Measurements from ENCODE around the gene PRSS56. TPM values are rescaled to one million over a fixed set of nuclear protein-coding genes. Genes with fewer than 3 reads are reported as not detected.
A peak's percentile ranks its signal among the peaks of the same experiment; 100 is the strongest.

Gene PRSS56
- total and polyA plus RNA-seq, 2 of the 13 experiments (the other 11 are each of a cell fraction or from before 2014, with no cell fraction given) = not detected

DNA sequence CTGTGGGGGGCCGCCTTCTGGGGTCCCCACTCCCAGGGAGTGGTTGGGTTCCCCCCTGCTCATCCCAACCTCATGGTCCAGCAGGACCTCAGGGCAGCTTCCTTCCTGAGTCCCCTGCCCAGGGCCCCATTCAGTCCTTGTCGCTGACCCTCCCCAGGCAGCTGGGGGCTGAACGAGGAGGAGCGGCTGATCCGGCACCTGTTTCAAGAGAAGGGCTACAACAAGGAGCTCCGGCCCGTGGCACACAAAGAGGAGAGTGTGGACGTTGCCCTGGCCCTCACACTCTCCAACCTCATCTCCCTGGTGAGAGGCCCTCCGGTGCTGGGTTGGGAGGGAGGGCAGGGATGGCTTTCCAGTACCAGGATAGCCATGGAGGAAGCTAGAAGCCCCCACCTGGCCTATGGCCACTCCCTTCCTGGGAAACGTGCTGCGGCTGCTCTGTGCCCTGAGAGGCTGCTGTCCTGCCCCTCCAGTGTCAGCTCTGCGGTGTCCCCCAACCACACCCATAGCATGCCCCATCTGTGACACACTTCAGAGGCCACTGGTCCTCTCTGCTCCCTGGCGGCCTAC, 6.3 kb downstream of the PRSS56 start:
- ChIA-PET POLR2A (interaction anchor here (1.6 kb wide), 1 partner anchor 24 kb away, joined by 3 read pairs; the partner anchor contains the start of genes EIF4E2 and TIGD1), CTCF (ENCODE audit: low intra/inter-chr PET ratio, low total read pairs) (no interaction called here)
- no peak overlapping the region for H3K27ac ChIP-seq (ENCODE audit: extremely low read length, insufficient read depth, low read length)
- H2AFZ ChIP-seq (ENCODE audit: low read length) = no peak overlapping the region
- ATAC-seq (peak; percentile 3; the same call in 1 of the 3 replicates), DNase-seq (ENCODE audit: low spot score) (no peak), FAIRE-seq (no peak)
- in situ Hi-C loops (cut with HindIII; ENCODE audit: extremely low pct_ligation_motif_present, low pct_unique_long_range_greater_than_20kb) (no loop called here), intact Hi-C loops (cut with micrococcal nuclease; ENCODE audit: unreplicated experiment) (loop anchor here (10.0 kb wide), 1 partner anchor 622 kb away; no protein-coding TSS in a partner anchor)
- H4K20me1 ChIP-seq (ENCODE audit: insufficient read depth, low read length) = no peaks in the 10 kb centered on the region
- no TSS peak for BruUV-seq (replicated peaks)
- peak overlapping the region; percentile 46 for H3K4me2 ChIP-seq (ENCODE audit: low read depth, low read length)
- H3K79me2 ChIP-seq (ENCODE audit: insufficient read depth, low read length) = no peaks in the 10 kb centered on the region
- no peak overlapping the region for H3K9ac ChIP-seq (ENCODE audit: insufficient read depth, low read depth, low read length)
- H3K27me3 ChIP-seq (ENCODE audit: control insufficient read depth in 1 of 2, insufficient read depth in 2 of 2, low read length in 2 of 2) = peaks cover 31 to 88% of the 10 kb centered on the region in 2 experiments; a peak in 4 of 5 replicates
- 14% methylated on average over 11 of the region's 13 CpGs for WGBS (ENCODE audit: low lambda C conversion rate)
- no peaks in the 10 kb centered on the region for H3K9me3 ChIP-seq (ENCODE audit: low read length)
- peaks cover 37% of the 10 kb centered on the region for H3K4me1 ChIP-seq (ENCODE audit: insufficient read depth, low read length)
- peak overlapping the region in 1 of 3 experiments; percentile 58; a peak in 1 of 6 replicates for H3K4me3 ChIP-seq (replicated peaks in 1 of 3; ENCODE audit: insufficient read depth in 1 of 3, low read depth in 2 of 3, low read length in 3 of 3)
- no peaks in the 10 kb centered on the region for H3K36me3 ChIP-seq (replicated peaks in 1 of 2; ENCODE audit: control insufficient read depth in 1 of 2, insufficient read depth in 2 of 2, low read length in 2 of 2)
- TF ChIP-seq RFX3 (CRISPR knock-in tag; IDR thresholded peaks at IDR 0.05) (no peak), POLR2AphosphoS2 (IDR thresholded peaks at IDR 0.05; ENCODE audit: low read depth, low read length) (no peak), KDM5A (IDR thresholded peaks at IDR 0.05; ENCODE audit: borderline replicate concordance, low read length) (no peak), ZNF225 (CRISPR knock-in tag; IDR thresholded peaks at IDR 0.05) (0 out of 2 replicates have a peak, but pooled peaks have one; percentile 49), ZNF839 (CRISPR knock-in tag; IDR thresholded peaks at IDR 0.05; ENCODE audit: borderline replicate concordance) (peak; percentile 66; the same call in 1 of the 2 replicates), ZNF746 (CRISPR knock-in tag; IDR thresholded peaks at IDR 0.05) (no peak), FOXM1 (CRISPR knock-in tag; IDR thresholded peaks at IDR 0.05) (no peak), ZNF567 (CRISPR knock-in tag; IDR thresholded peaks at IDR 0.05; ENCODE audit: borderline replicate concordance) (0 out of 2 replicates have a peak, but pooled peaks have one; percentile 45), MAFF (IDR thresholded peaks at IDR 0.05; ENCODE audit: low read depth, low read length) (no peak), ZNF556 (CRISPR knock-in tag; IDR thresholded peaks at IDR 0.05; ENCODE audit: borderline replicate concordance) (0 out of 2 replicates have a peak, but pooled peaks have one; percentile 26), NFKBIZ (CRISPR knock-in tag; IDR thresholded peaks at IDR 0.05) (no peak), MYNN (CRISPR knock-in tag; IDR thresholded peaks at IDR 0.05; ENCODE audit: low read depth) (no peak)
- TF ChIP-seq, protein P1, sequence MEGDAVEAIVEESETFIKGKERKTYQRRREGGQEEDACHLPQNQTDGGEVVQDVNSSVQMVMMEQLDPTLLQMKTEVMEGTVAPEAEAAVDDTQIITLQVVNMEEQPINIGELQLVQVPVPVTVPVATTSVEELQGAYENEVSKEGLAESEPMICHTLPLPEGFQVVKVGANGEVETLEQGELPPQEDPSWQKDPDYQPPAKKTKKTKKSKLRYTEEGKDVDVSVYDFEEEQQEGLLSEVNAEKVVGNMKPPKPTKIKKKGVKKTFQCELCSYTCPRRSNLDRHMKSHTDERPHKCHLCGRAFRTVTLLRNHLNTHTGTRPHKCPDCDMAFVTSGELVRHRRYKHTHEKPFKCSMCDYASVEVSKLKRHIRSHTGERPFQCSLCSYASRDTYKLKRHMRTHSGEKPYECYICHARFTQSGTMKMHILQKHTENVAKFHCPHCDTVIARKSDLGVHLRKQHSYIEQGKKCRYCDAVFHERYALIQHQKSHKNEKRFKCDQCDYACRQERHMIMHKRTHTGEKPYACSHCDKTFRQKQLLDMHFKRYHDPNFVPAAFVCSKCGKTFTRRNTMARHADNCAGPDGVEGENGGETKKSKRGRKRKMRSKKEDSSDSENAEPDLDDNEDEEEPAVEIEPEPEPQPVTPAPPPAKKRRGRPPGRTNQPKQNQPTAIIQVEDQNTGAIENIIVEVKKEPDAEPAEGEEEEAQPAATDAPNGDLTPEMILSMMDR (CRISPR knock-in tag; IDR thresholded peaks at IDR 0.05) = 0 out of 2 replicates have a peak, but pooled peaks have one; percentile 4
- TF ChIP-seq, protein P2, sequence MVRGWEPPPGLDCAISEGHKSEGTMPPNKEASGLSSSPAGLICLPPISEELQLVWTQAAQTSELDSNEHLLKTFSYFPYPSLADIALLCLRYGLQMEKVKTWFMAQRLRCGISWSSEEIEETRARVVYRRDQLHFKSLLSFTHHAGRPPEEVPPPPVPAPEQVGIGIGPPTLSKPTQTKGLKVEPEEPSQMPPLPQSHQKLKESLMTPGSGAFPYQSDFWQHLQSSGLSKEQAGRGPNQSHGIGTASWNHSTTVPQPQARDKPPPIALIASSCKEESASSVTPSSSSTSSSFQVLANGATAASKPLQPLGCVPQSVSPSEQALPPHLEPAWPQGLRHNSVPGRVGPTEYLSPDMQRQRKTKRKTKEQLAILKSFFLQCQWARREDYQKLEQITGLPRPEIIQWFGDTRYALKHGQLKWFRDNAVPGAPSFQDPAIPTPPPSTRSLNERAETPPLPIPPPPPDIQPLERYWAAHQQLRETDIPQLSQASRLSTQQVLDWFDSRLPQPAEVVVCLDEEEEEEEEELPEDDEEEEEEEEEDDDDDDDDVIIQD (CRISPR knock-in tag; IDR thresholded peaks at IDR 0.05; ENCODE audit: low read depth) = no peak
- TF ChIP-seq, protein P3, sequence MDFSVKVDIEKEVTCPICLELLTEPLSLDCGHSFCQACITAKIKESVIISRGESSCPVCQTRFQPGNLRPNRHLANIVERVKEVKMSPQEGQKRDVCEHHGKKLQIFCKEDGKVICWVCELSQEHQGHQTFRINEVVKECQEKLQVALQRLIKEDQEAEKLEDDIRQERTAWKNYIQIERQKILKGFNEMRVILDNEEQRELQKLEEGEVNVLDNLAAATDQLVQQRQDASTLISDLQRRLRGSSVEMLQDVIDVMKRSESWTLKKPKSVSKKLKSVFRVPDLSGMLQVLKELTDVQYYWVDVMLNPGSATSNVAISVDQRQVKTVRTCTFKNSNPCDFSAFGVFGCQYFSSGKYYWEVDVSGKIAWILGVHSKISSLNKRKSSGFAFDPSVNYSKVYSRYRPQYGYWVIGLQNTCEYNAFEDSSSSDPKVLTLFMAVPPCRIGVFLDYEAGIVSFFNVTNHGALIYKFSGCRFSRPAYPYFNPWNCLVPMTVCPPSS (IDR thresholded peaks at IDR 0.05) = no peak
- TF ChIP-seq, protein P4, sequence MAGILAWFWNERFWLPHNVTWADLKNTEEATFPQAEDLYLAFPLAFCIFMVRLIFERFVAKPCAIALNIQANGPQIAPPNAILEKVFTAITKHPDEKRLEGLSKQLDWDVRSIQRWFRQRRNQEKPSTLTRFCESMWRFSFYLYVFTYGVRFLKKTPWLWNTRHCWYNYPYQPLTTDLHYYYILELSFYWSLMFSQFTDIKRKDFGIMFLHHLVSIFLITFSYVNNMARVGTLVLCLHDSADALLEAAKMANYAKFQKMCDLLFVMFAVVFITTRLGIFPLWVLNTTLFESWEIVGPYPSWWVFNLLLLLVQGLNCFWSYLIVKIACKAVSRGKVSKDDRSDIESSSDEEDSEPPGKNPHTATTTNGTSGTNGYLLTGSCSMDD (CRISPR knock-in tag; IDR thresholded peaks at IDR 0.05) = no peak
- TF ChIP-seq, protein P5, sequence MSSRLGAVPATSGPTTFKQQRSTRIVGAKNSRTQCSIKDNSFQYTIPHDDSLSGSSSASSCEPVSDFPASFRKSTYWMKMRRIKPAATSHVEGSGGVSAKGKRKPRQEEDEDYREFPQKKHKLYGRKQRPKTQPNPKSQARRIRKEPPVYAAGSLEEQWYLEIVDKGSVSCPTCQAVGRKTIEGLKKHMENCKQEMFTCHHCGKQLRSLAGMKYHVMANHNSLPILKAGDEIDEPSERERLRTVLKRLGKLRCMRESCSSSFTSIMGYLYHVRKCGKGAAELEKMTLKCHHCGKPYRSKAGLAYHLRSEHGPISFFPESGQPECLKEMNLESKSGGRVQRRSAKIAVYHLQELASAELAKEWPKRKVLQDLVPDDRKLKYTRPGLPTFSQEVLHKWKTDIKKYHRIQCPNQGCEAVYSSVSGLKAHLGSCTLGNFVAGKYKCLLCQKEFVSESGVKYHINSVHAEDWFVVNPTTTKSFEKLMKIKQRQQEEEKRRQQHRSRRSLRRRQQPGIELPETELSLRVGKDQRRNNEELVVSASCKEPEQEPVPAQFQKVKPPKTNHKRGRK (CRISPR knock-in tag; IDR thresholded peaks at IDR 0.05) = no peak

All from HepG2 (cell line).